HEK293 (cell line): Measurements from ENCODE around the gene SPATA21.
A peak's percentile ranks its signal among the peaks of the same experiment; 100 is the strongest.

ENCODE experiments used
- CTCF ChIA-PET: fragments of 350-600 bp; formaldehyde crosslinking; extraction: SDS; loops from one replicate; lab custom pipeline; 2021; ENCODE audit warnings: antibody characterized with exemption; lab: Yijun Ruan, JAX
- POLR2A ChIA-PET: fragments of 300-600 bp; formaldehyde crosslinking; extraction: SDS; loops from one replicate; lab custom pipeline; 2020; ENCODE audit warnings: antibody characterized with exemption, inconsistent platforms; lab: Yijun Ruan, JAX
- H3K27ac ChIP-seq: fragments of 200-500 bp; sonication (Bioruptor generic); 2 replicates; pipeline ENCODE4 v1.5.1; 2014; ENCODE audit warnings: low read depth, low read length, control low read depth, inconsistent platforms; ENCODE audit errors: extremely low read depth
- H3K36me3 ChIP-seq, 2 experiments: fragments of 200-500 bp in 1 of 2; sonication (Bioruptor generic) in 1 of 2; 1 replicate in 1 of 2; 2 replicates in 1 of 2; pipeline ENCODE4 v1.5.1; 2014 to 2017; ENCODE audit warnings: inconsistent platforms in 2 of 2, low read length in 2 of 2; ENCODE audit not compliant: control insufficient read depth in 2 of 2, insufficient read depth in 1 of 2
- H3K4me1 ChIP-seq: fragments of 200-500 bp; sonication (Bioruptor generic); 2 replicates; pipeline ENCODE4 v1.5.1; 2014; ENCODE audit warnings: mild to moderate bottlenecking, low read length, inconsistent platforms; ENCODE audit not compliant: control insufficient read depth, insufficient read depth
- H3K4me3 ChIP-seq: 2 replicates; pipeline ENCODE4 v1.5.1; 2011; ENCODE audit warnings: low read depth, mild to moderate bottlenecking, control low read depth, low read length, moderate library complexity
- H3K9me3 ChIP-seq: fragments of 200-500 bp; sonication (Bioruptor generic); 2 replicates; pipeline ENCODE4 v1.5.1; 2014; ENCODE audit warnings: low read depth, low read length, inconsistent platforms; ENCODE audit not compliant: control insufficient read depth, insufficient read depth
- GLIS2 ChIP-seq: fragments of 450-650 bp; formaldehyde crosslinking; IDR thresholded peaks from 2 replicates; pipeline ENCODE4 v1.5.1; 2016; ENCODE audit warnings: missing biosample characterization, missing genetic modification characterization
- KLF17 ChIP-seq: fragments of 450-650 bp; formaldehyde crosslinking; IDR thresholded peaks from 2 replicates; pipeline ENCODE4 v1.5.1; 2016; ENCODE audit warnings: missing biosample characterization, missing genetic modification characterization
- WT1 ChIP-seq: fragments of 450-650 bp; formaldehyde crosslinking; IDR thresholded peaks from 2 replicates; pipeline ENCODE4 v1.5.1; 2016; ENCODE audit warnings: missing biosample characterization, missing genetic modification characterization
- ZBTB21 ChIP-seq: fragments of 450-650 bp; formaldehyde crosslinking; IDR thresholded peaks from 2 replicates; pipeline ENCODE4 v1.5.1; 2017; ENCODE audit warnings: missing biosample characterization, missing genetic modification characterization
- ZNF114 ChIP-seq: fragments of 450-650 bp; formaldehyde crosslinking; IDR thresholded peaks from 2 replicates; pipeline ENCODE4 v1.5.0; 2017; ENCODE audit warnings: missing biosample characterization, missing genetic modification characterization
- ZNF2 ChIP-seq: fragments of 450-650 bp; formaldehyde crosslinking; IDR thresholded peaks from 2 replicates; pipeline ENCODE4 v1.5.1; 2016; ENCODE audit warnings: missing biosample characterization, missing genetic modification characterization
- ZNF23 ChIP-seq: fragments of 450-650 bp; formaldehyde crosslinking; IDR thresholded peaks from 2 replicates; pipeline ENCODE4 v1.5.1; 2016; ENCODE audit warnings: missing biosample characterization, missing genetic modification characterization, borderline replicate concordance
- ZNF26 ChIP-seq: fragments of 450-650 bp; formaldehyde crosslinking; IDR thresholded peaks from 2 replicates; pipeline ENCODE4 v1.5.1; 2016; ENCODE audit warnings: missing biosample characterization, missing genetic modification characterization
- ZNF274 ChIP-seq, 2 experiments: fragments of 200-500 bp in 1 of 2; fragments of 450-650 bp in 1 of 2; sonication (Bioruptor generic) in 1 of 2; formaldehyde crosslinking in 1 of 2; IDR thresholded peaks; 2 replicates each; pipeline versions ENCODE4 v1.5.1 to v1.6.1; 2014 to 2016; ENCODE audit warnings: borderline replicate concordance in 1 of 2, inconsistent platforms in 1 of 2, low read length in 1 of 2, missing biosample characterization in 1 of 2, missing genetic modification characterization in 1 of 2
- ZNF510 ChIP-seq: fragments of 450-650 bp; formaldehyde crosslinking; IDR thresholded peaks from 2 replicates; pipeline ENCODE4 v1.5.1; 2018; ENCODE audit warnings: mild to moderate bottlenecking, missing genetic modification characterization, missing biosample characterization; ENCODE audit not compliant: insufficient replicate concordance
- ZNF623 ChIP-seq: fragments of 450-650 bp; formaldehyde crosslinking; IDR thresholded peaks from 2 replicates; pipeline ENCODE4 v1.5.1; 2016; ENCODE audit warnings: missing biosample characterization, missing genetic modification characterization
- ZNF626 ChIP-seq: fragments of 450-650 bp; sonication (Bioruptor Pico); formaldehyde crosslinking; IDR thresholded peaks from 2 replicates; pipeline ENCODE4 v1.5.1; 2018; ENCODE audit warnings: missing biosample characterization, missing genetic modification characterization, inconsistent platforms
- ZNF654 ChIP-seq: fragments of 450-650 bp; formaldehyde crosslinking; IDR thresholded peaks from 2 replicates; pipeline ENCODE4 v1.5.1; 2016; ENCODE audit warnings: low read depth, missing biosample characterization, missing genetic modification characterization
- ZNF747 ChIP-seq: fragments of 450-650 bp; formaldehyde crosslinking; IDR thresholded peaks from 2 replicates; pipeline ENCODE4 v1.5.1; 2016; ENCODE audit warnings: missing biosample characterization, missing genetic modification characterization
- TF ChIP-seq, protein P1 (sequence below): fragments of 450-650 bp; formaldehyde crosslinking; IDR thresholded peaks from 2 replicates; pipeline ENCODE4 v1.5.1; 2016; ENCODE audit warnings: missing biosample characterization, missing genetic modification characterization, low read depth
- TF ChIP-seq, protein P2 (sequence below): fragments of 450-650 bp; formaldehyde crosslinking; IDR thresholded peaks from 2 replicates; pipeline ENCODE4 v1.5.1; 2016; ENCODE audit warnings: missing biosample characterization, missing genetic modification characterization

The SPATA21 gene

DNA sequence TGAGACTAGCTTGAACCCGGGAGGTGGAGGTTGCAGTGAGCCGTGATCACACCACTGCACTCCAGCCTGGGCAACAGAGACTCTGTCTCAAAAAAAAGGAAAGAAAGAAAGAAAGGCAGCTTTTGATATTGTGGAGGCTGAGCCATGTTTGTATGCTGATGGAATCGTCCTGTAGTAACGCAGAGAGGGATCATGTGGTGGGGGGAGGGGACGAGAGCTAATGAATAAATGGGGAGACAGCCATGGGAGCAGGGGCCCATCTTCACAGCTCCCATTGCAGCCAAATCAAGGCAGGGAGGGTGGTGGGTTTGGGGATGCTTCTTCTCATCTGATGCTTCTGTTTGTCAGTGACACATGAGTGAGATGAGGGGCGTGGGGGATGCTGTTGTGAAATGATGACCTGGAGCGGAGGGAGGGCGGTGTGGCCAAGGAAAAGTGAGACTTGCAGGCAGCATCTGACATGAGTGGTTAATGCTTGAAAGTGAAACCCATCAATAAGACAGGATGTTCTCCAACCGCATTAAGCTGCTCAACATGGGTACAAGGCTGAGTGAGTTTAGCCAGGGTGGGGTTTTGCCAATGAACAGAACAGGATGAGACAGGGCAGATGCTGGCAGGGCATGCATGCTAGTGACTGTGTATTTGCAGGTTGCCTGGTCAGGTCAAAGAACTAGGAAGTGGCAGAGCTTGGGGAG, 16.7 kb downstream of the SPATA21 start (continued):
- TF ChIP-seq ZNF510 (no peak), ZNF26 (no peak), GLIS2 (no peak), ZNF626 (tag by site-specific recombination) (no peak), ZNF654 (tag by site-specific recombination) (no peak), ZNF23 (tag by site-specific recombination) (no peak), ZBTB21 (tag by site-specific recombination) (no peak), KLF17 (no peak)

DNA sequence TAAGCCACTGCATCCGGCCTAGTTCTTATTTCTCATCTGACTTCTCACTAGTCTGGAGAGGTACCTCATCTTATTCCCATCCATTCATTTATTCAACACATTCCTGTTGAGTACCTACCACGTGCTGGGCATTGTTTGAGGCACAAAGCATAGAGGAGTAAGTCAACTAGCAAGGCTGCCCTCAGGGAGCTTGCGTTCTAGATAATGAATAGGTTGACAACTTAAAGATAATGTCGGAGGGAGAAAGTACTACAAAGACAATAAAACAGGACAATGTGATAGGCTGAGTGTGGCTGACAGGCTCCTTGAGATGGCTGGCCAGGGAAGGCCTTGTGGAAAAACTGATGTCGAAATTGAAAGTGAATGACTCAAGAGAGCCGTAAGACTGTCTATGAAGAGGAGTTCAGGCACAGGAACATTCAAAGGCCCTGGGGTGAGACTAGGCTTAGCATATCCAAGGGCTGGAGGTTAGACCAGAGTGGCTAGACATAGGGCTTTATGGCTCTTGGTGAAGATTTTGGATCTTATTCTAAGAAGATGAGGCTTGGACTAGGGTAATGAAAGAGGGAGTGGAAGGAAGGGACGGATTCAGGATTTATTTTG, 18.3 kb downstream of the SPATA21 start:
- ChIA-PET CTCF (interaction anchor here (2.5 kb wide), 1 partner anchor 21 kb away, joined by 10 read pairs; the partner anchor contains the start of gene NECAP2), POLR2A (no interaction called here)
- no peak overlapping the region for H3K27ac ChIP-seq
- H3K4me3 ChIP-seq: no peak overlapping the region
- H3K36me3 ChIP-seq: no peaks in the 10 kb centered on the region
- no peaks in the 10 kb centered on the region for H3K9me3 ChIP-seq
- TF ChIP-seq ZNF747 (tag by site-specific recombination) (no peak), ZNF2 (tag by site-specific recombination) (no peak), ZNF114 (tag by site-specific recombination) (no peak), ZNF623 (peak; percentile 53)
- H3K4me1 ChIP-seq: no peaks in the 10 kb centered on the region

DNA sequence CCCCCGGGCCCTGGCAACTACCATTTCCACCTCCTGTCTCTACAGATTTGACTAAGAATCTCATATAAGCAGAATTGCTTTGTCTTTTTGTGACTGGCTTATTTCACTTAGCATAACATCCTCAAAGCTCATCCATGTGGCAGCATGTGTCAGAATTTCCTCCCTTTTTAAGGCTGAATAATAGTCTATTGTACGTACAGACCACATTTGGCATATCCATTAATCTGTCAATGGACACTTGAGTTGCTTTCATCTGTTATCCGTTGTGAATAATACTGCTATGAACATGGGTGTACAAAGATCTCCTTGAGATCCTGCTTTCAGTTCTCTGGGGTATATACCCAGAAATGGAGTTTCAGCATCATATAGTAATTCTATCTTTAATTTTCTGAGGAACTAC, 24.0 kb downstream of the SPATA21 start:
- H3K27ac ChIP-seq: no peak overlapping the region
- TF ChIP-seq ZNF274 (IDR thresholded peaks at IDR 0.05; ENCODE audit: low read length) (no peak), ZNF274 (tag by site-specific recombination; IDR thresholded peaks at IDR 0.05; ENCODE audit: borderline replicate concordance) (no peak), KLF17 (no peak), WT1 (no peak)
- TF ChIP-seq, protein P1, sequence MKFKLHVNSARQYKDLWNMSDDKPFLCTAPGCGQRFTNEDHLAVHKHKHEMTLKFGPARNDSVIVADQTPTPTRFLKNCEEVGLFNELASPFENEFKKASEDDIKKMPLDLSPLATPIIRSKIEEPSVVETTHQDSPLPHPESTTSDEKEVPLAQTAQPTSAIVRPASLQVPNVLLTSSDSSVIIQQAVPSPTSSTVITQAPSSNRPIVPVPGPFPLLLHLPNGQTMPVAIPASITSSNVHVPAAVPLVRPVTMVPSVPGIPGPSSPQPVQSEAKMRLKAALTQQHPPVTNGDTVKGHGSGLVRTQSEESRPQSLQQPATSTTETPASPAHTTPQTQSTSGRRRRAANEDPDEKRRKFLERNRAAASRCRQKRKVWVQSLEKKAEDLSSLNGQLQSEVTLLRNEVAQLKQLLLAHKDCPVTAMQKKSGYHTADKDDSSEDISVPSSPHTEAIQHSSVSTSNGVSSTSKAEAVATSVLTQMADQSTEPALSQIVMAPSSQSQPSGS (tag by site-specific recombination): no peak
- TF ChIP-seq, protein P2, sequence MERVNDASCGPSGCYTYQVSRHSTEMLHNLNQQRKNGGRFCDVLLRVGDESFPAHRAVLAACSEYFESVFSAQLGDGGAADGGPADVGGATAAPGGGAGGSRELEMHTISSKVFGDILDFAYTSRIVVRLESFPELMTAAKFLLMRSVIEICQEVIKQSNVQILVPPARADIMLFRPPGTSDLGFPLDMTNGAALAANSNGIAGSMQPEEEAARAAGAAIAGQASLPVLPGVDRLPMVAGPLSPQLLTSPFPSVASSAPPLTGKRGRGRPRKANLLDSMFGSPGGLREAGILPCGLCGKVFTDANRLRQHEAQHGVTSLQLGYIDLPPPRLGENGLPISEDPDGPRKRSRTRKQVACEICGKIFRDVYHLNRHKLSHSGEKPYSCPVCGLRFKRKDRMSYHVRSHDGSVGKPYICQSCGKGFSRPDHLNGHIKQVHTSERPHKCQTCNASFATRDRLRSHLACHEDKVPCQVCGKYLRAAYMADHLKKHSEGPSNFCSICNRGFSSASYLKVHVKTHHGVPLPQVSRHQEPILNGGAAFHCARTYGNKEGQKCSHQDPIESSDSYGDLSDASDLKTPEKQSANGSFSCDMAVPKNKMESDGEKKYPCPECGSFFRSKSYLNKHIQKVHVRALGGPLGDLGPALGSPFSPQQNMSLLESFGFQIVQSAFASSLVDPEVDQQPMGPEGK (tag by site-specific recombination): no peak
- ChIA-PET CTCF (no interaction called here), POLR2A (no interaction called here)
- no peaks in the 10 kb centered on the region for H3K36me3 ChIP-seq
- no peaks in the 10 kb centered on the region for H3K4me1 ChIP-seq
- H3K4me3 ChIP-seq: no peak overlapping the region
- no peaks in the 10 kb centered on the region for H3K9me3 ChIP-seq
